GM23248 (cell line): Measurements from ENCODE around the gene ANKRD13B. TPM values are rescaled to one million over a fixed set of nuclear protein-coding genes. Genes with fewer than 3 reads are reported as not detected.

Experiments
- DNase-seq: peaks from one replicate; pipeline ENCODE4 v3.0.0-alpha.2; 2015
- H2AFZ ChIP-seq: fragments of 200-600 bp; sonication (generic); 2 replicates; pipeline ENCODE4 v1.6.1; 2016; ENCODE audit warnings: antibody characterized with exemption
- H3F3A ChIP-seq: fragments of 200-600 bp; sonication (generic); 2 replicates; pipeline ENCODE4 v1.6.1; 2016; ENCODE audit warnings: mild to moderate bottlenecking, antibody characterized with exemption, mixed run types; ENCODE audit not compliant: insufficient read depth
- H3K27ac ChIP-seq: fragments of 200-600 bp; sonication (generic); 2 replicates; pipeline ENCODE4 v1.5.1; 2016; ENCODE audit warnings: mild to moderate bottlenecking
- H3K27me3 ChIP-seq: fragments of 200-600 bp; sonication (generic); replicated peaks from 2 replicates; pipeline ENCODE4 v1.6.1; 2016; ENCODE audit warnings: mild to moderate bottlenecking; ENCODE audit not compliant: insufficient read depth
- H3K36me3 ChIP-seq: fragments of 200-600 bp; sonication (generic); 2 replicates; pipeline ENCODE4 v1.6.1; 2016; ENCODE audit warnings: low read depth, mild to moderate bottlenecking
- H3K4me1 ChIP-seq: fragments of 200-600 bp; sonication (generic); 2 replicates; pipeline ENCODE4 v1.6.1; 2016; ENCODE audit warnings: mild to moderate bottlenecking; ENCODE audit not compliant: insufficient read depth
- H3K4me2 ChIP-seq: fragments of 200-600 bp; sonication (generic); one replicate; pipeline ENCODE4 v1.6.1; 2016; ENCODE audit warnings: mild to moderate bottlenecking; ENCODE audit not compliant: unreplicated experiment
- H3K4me3 ChIP-seq: fragments of 200-600 bp; sonication (generic); 2 replicates; pipeline ENCODE4 v1.5.1; 2016; ENCODE audit warnings: mild to moderate bottlenecking
- H3K79me2 ChIP-seq: fragments of 200-600 bp; sonication (generic); 2 replicates; pipeline ENCODE4 v1.6.1; 2016; ENCODE audit warnings: mild to moderate bottlenecking; ENCODE audit not compliant: insufficient read depth
- H3K9ac ChIP-seq: fragments of 200-600 bp; sonication (generic); 2 replicates; pipeline ENCODE4 v1.6.1; 2016; ENCODE audit warnings: mild to moderate bottlenecking
- H3K9me2 ChIP-seq: fragments of 200-600 bp; sonication (generic); 2 replicates; pipeline ENCODE4 v1.6.1; 2016; ENCODE audit warnings: mixed run types, mild to moderate bottlenecking, moderate library complexity; ENCODE audit not compliant: insufficient read depth
- H3K9me3 ChIP-seq: fragments of 200-600 bp; sonication (generic); one replicate; pipeline ENCODE4 v1.6.1; 2017; ENCODE audit warnings: low read depth
- H4K20me1 ChIP-seq: fragments of 200-600 bp; sonication (generic); 2 replicates; pipeline ENCODE4 v1.6.0; 2016; ENCODE audit not compliant: insufficient read depth
- EZH2 ChIP-seq: fragments of 200-600 bp; sonication (generic); IDR thresholded peaks from 2 replicates; pipeline ENCODE4 v1.6.1; 2018; ENCODE audit warnings: antibody characterized with exemption, mild to moderate bottlenecking; ENCODE audit not compliant: insufficient read depth, poor library complexity, severe bottlenecking
- EZH2phosphoT487 ChIP-seq: fragments of 200-600 bp; sonication (generic); IDR thresholded peaks from 2 replicates; pipeline ENCODE4 v1.6.1; 2018; ENCODE audit warnings: antibody characterized with exemption, moderate library complexity, mild to moderate bottlenecking, low read depth; ENCODE audit not compliant: insufficient read depth
- WGBS, 2 experiments: methylation state at CpG; one replicate each; pipeline ENCODE4 v1.1.6; 2015 to 2017; ENCODE audit warnings: low lambda C conversion rate in 2 of 2, low coverage in 1 of 2; ENCODE audit errors: missing lambda C conversion rate in 2 of 2; 5-methylcytosine and 5-hydroxymethylcytosine counted together
- in situ Hi-C: fragments of 300-500 bp; cut with MboI; formaldehyde crosslinking; loops from 2 replicates; pipeline ENCODE4 v1.15.0; 2020
- polyA plus RNA-seq: library from polyadenylated mRNA; unstranded; fragments of >200 nt; fragmentation: Nextera tagmentation; extraction: Ambion mirVana; gene quantifications from 2 replicates; pipeline ENCODE4 v1.2.1, GENCODE V29; 2016
- total RNA-seq: library from RNA; depleted of rRNA; stranded (reverse); fragments of >200 nt; shearing (Covaris generic); gene quantifications from 2 replicates; pipeline ENCODE4 v1.2.3, GENCODE V29; 2014

The ANKRD13B gene
- total and polyA plus RNA-seq, 2 experiments from 2014 or later = 1.7 to 9.4 TPM

GRCh38 chr17:29576214-29577000, 16.5 kb upstream of the ANKRD13B start:
- Histone ChIP-seq H3K36me3 (peaks cover 5% of the 10 kb centered on the region; the same call in 1 of the 2 replicates), H3K27ac (no peak overlapping the region)
- 94 to 96% methylated on average over 32 to 37 of the region's 37 CpGs for WGBS, 2 experiments

GRCh38 chr17:29577001-29577370, 15.9 kb upstream of the ANKRD13B start:
- no peak overlapping the region for H3K9ac ChIP-seq
- no peaks in the 10 kb centered on the region for H3F3A ChIP-seq
- in situ Hi-C loops = no loop called here
- H3K27me3 ChIP-seq = no peaks in the 10 kb centered on the region
- WGBS, 2 experiments = 95 to 97% methylated on average over 8 to 9 of the region's 9 CpGs
- TF ChIP-seq EZH2phosphoT487 (no peak), EZH2 (no peak)
- no peak overlapping the region for H3K4me3 ChIP-seq
- H3K9me3 ChIP-seq = no peaks in the 10 kb centered on the region
- no peak for DNase-seq
- H4K20me1 ChIP-seq = no peaks in the 10 kb centered on the region
- H3K9me2 ChIP-seq = no peaks in the 10 kb centered on the region
- no peak overlapping the region for H3K27ac ChIP-seq
- H3K79me2 ChIP-seq = peaks cover under 1% of the 10 kb centered on the region; the same call in 1 of the 2 replicates
- no peak overlapping the region for H3K4me2 ChIP-seq
- peaks cover 5% of the 10 kb centered on the region; the same call in 1 of the 2 replicates for H3K36me3 ChIP-seq
- 0 out of 2 replicates have a peak, but pooled peaks cover 8% of the 10 kb centered on the region for H3K4me1 ChIP-seq
- no peak overlapping the region for H2AFZ ChIP-seq

More at GRCh38 chr17:29576214-29577000, 16.5 kb upstream of the ANKRD13B start:
- no peaks in the 10 kb centered on the region; the same call in 1 of the 2 replicates for H3K79me2 ChIP-seq
- H3K9me3 ChIP-seq = no peaks in the 10 kb centered on the region
- H3K27me3 ChIP-seq = no peaks in the 10 kb centered on the region
- no peak overlapping the region for H3K4me3 ChIP-seq
- no peak overlapping the region for H3K9ac ChIP-seq
- in situ Hi-C loops = no loop called here
- 0 out of 2 replicates have a peak, but pooled peaks cover 8% of the 10 kb centered on the region for H3K4me1 ChIP-seq
- H3K4me2 ChIP-seq = no peak overlapping the region
- no peaks in the 10 kb centered on the region for H4K20me1 ChIP-seq
- no peak for TF ChIP-seq EZH2
- TF ChIP-seq EZH2phosphoT487 = no peak
- H3F3A ChIP-seq = no peaks in the 10 kb centered on the region
- H2AFZ ChIP-seq = no peak overlapping the region
- no peaks in the 10 kb centered on the region for H3K9me2 ChIP-seq
- DNase-seq = no peak

GRCh38 chr17:29577385-29578211, 15.3 kb upstream of the ANKRD13B start:
- 45 to 49% methylated on average over 20 to 21 of the region's 22 CpGs for WGBS, 2 experiments
- peak; percentile 66 for DNase-seq
- in situ Hi-C loops = no loop called here

More at GRCh38 chr17:29577385-29578211, 15.3 kb upstream of the ANKRD13B start:
- no peaks in the 10 kb centered on the region for H3K9me2 ChIP-seq
- no peak overlapping the region for H3K4me3 ChIP-seq
- no peaks in the 10 kb centered on the region for H3K27me3 ChIP-seq
- no peak overlapping the region for H3K27ac ChIP-seq
- H3K9ac ChIP-seq = peak overlapping the region; percentile 48
- 0 out of 2 replicates have a peak, but pooled peaks cover 8% of the 10 kb centered on the region for H3K4me1 ChIP-seq
- no peak for TF ChIP-seq EZH2
- no peak for TF ChIP-seq EZH2phosphoT487
- H3K9me3 ChIP-seq = no peaks in the 10 kb centered on the region
- H3K36me3 ChIP-seq = peaks cover 5% of the 10 kb centered on the region; the same call in 1 of the 2 replicates
- no peaks in the 10 kb centered on the region for H4K20me1 ChIP-seq
- no peak overlapping the region for H3K4me2 ChIP-seq
- peaks cover 7% of the 10 kb centered on the region for H3K79me2 ChIP-seq
- H3F3A ChIP-seq = no peaks in the 10 kb centered on the region
- no peak overlapping the region for H2AFZ ChIP-seq
